HG02852 (cell line): ENCODE data around the gene ZAP70.

Experiments used
- ATAC-seq: cut with Tn5 transposase; IDR thresholded peaks from one replicate; pipeline ENCODE4 v1.9.1; 2021; ENCODE audit warnings: mild to moderate bottlenecking, moderate library complexity; ENCODE audit not compliant: unreplicated experiment

ZAP70 gene

DNA sequence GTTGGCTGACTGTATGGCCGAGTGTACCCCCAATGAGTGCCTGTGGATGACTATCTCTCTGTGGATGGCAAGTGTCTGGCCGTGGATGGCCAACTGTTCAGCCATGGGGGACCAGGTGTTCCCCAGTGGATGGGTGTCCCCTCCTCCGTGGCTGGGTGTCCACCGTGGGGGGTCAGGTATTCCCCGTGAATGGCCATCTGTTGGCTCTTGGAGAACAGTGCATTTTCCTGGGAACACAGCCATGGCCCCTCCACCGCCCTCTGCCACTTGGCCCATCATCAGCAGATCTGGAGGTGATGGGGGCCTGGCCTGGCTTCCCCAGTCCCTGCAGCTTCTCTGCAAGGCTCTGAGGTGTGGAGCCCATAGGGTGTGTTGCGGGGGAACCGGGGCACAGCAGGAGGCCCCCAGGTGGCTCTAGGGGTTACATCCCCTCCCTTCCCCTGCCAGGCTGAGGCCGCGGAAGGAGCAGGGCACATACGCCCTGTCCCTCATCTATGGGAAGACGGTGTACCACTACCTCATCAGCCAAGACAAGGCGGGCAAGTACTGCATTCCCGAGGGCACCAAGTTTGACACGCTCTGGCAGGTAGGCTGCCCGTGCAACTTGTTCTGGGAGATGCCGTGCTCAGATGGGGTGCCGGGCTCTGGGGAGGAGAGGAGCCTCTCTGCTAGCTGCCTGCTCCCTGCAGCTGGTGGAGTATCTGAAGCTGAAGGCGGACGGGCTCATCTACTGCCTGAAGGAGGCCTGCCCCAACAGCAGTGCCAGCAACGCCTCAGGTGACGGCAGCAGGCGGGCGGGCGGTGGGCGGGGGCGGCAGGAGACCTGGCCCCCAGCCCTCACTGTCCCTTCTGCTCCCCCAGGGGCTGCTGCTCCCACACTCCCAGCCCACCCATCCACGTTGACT lies 19.3 kb downstream of the ZAP70 start:
- no peak for ATAC-seq

DNA sequence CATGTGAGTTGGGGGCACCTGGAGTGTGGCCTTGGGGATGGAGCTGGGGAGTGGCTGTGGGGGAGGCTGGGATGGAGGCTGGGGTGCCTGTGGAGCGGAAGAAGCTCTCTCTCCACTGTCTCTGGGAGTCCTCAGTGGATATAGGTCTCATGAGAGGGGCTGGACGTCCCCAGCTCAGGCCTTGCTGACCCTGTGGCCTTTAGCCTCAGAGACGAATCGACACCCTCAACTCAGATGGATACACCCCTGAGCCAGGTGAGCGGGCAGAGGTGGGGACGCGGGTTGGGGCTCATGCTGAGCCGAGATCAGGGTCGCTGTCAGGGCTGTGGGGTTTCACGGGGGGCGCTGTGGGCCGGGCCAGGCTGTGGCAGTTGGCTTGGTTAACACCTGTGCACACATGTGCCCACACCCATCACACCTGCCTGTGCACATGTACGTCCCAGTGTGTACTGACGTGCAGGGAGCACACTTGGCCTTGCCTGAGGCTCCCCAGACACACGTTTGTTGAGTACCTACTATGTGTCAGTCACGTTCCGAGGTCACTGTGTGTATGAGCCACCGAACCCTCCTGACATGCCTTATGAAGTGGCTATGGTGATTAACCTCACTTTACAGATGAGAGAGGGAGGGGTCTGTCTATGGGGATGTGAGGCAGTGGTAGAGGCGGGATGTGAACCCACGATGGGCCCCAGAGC lies 20.1 kb downstream of the ZAP70 start:
- no peak for ATAC-seq

DNA sequence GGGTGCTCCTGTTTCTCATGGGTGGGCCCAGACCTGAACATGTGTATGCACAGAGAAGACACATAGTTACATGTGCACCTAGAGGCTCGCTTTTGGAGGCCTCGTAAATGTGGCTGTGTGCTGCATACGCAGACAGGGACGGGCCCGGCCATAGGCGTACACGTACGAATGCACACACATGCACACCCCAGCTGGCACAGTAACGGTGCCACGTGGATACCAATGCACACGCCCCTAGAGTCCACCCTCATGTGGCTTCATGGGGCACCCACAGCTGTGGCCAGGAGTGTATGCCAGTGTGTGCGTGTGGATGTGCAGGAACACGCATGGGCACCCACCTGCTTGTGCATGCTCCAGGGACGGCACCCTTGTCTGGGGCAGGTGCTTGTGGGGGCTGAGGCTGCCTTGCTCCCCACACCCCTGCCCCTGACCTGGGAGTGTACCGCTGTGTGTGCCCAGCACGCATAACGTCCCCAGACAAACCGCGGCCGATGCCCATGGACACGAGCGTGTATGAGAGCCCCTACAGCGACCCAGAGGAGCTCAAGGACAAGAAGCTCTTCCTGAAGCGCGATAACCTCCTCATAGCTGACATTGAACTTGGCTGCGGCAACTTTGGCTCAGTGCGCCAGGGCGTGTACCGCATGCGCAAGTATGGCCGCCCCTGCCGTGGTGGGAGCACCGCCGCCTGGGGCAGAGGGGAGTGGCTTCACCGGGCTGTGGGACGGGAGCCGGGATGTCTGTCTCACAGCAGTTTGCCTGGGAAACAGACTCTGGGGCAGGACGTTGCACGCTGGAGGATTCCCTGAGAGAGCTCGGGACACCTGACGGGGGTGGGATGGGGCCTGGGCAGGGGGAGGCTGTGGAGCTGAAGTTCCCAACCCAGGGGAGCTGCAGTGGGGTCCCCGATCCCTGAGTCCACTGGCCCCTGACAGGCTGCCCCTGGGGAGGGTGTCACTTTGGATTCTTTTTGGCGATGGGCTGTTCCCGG lies 21.0 kb downstream of the ZAP70 start:
- ATAC-seq: no peak

DNA sequence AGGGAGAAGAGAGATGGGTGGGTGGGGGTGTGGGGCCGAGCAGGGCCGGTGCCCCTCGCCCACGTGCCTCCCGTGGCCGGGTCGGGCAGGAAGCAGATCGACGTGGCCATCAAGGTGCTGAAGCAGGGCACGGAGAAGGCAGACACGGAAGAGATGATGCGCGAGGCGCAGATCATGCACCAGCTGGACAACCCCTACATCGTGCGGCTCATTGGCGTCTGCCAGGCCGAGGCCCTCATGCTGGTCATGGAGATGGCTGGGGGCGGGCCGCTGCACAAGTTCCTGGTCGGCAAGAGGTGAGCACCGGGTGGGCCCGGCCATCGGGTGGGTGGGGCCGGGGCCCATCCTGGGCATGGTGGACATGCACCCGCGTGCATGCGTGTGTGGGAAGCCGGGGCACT lies 21.8 kb downstream of the ZAP70 start:
- no peak for ATAC-seq

DNA sequence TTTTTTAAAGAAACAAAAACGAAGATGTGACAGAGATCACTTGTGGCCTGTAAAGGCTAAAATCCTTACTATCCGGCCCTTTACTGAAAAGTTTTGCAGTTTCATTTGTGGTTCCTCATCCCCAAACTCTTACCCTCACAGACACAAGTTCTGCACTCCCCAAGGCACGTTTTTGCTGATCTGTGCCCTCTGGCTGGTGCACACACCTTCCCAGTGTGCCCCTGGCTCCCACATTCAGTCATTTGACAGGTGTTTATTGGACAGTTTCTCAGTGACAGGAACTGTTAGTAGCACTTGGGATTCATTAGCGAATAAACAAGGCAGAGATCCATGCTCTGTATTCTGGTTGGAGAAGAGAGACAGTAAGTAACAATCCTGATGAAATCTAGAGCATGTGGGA lies 22.8 kb downstream of the ZAP70 start:
- no peak for ATAC-seq

DNA sequence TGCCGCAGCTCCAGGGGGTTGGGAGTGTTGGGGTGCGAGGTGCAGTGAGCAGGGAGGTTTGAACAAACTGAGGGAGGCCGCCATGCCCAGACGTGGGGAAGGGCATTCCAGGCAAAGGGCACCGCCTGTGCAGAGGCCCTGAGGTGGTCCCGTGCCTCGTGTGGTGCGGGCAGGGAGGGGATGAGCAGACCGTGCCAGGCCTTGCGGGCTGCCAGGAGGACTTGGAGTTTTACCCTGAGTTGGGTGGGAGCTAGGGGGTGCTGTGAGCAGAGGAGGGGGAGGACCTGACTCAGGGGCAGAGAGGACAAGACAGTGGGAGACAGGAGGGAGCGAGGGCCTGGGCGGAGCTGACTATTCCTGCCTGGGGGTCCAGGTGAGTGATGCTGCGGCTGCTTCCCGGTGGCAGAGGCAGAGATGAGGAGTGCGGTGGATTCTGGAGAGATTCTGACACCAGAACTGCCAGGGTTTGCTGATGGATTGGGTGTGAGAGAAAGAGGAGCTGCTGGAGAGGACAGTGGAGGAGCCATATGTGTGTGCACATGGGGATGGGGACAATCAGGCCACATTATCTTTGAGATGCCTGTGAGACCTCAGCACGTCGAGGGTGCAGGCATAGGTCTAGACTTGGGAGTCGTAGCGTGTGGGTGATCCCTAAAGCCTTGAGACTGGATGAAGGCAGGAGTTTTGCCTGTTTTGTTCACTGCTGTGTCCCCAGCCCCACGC lies 23.4 kb downstream of the ZAP70 start:
- no peak for ATAC-seq

DNA sequence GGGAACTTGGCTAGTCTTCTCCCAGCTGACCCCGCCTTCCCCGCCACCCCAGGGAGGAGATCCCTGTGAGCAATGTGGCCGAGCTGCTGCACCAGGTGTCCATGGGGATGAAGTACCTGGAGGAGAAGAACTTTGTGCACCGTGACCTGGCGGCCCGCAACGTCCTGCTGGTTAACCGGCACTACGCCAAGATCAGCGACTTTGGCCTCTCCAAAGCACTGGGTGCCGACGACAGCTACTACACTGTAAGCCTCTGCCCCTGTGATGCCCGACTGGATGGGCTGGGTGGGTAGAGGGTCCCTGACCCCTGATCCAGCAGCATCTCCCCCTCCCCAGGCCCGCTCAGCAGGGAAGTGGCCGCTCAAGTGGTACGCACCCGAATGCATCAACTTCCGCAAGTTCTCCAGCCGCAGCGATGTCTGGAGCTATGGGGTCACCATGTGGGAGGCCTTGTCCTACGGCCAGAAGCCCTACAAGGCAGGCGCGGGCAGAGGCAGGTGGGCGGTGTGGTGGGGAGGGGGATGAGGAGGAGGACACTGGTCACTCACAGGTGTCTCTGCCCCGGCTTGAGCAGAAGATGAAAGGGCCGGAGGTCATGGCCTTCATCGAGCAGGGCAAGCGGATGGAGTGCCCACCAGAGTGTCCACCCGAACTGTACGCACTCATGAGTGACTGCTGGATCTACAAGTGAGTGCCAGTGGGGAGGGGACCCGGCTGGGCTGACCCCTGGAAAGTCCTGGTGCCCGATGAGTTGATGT lies 24.2 kb downstream of the ZAP70 start:
- no peak for ATAC-seq

DNA sequence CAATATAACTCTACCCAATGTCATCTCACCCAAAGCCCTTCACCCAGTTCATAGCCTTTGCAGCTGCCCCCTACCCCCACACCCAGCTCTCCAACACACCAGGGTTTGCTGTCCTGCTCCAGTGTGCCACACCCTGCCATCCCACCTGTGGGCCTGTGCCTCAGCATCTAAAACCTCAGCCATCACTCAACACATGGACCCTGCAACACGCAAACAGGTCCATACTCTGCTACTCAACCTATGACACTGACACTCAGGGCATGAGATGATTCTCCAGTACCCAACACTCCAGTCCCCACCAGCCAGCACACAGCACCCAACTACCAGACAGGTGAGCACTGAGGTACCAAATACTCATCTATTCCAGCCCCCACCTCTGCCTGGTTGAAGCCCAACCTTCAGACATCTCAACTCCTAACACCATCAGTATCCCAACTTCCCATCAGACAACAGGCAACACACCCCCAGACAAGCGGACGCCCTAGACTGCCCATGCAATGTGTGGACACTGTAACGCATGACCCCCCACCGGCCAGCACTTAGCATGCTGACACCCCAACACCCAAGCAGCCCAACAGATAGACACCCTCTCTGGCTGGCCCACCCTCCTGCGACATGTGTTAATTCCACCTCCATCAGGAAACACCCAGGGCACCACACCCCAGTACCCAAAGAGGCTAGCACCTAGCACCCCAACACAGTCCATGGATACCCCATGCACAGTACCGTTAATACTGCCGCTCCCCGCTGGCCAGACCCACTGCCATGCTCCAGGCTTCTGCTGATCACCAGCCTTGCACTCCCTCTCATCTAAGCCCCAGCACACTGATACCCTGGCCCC lies 25.0 kb downstream of the ZAP70 start:
- no peak for ATAC-seq

DNA sequence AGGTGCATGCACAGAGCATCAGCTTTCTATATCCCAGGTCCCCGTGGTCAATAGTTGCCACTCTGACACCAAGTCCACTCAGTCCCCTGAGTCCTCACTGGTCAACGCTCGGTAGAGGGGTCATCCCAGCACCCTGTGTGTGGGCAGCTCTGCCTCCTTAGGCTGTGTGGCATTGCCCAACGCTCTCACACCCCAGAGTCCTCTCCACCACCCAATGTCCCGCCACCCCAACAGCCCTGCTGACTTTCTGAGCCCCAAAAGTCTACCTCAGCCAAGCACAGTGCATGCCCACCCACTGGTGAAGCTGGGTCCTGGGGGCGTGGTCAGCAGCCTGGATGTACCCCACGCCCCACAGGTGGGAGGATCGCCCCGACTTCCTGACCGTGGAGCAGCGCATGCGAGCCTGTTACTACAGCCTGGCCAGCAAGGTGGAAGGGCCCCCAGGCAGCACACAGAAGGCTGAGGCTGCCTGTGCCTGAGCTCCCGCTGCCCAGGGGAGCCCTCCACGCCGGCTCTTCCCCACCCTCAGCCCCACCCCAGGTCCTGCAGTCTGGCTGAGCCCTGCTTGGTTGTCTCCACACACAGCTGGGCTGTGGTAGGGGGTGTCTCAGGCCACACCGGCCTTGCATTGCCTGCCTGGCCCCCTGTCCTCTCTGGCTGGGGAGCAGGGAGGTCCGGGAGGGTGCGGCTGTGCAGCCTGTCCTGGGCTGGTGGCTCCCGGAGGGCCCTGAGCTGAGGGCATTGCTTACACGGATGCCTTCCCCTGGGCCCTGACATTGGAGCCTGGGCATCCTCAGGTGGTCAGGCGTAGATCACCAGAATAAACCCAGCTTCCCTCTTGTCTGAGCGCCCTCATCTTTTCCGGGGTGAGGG lies 25.9 kb downstream of the ZAP70 start:
- no peak for ATAC-seq

DNA sequence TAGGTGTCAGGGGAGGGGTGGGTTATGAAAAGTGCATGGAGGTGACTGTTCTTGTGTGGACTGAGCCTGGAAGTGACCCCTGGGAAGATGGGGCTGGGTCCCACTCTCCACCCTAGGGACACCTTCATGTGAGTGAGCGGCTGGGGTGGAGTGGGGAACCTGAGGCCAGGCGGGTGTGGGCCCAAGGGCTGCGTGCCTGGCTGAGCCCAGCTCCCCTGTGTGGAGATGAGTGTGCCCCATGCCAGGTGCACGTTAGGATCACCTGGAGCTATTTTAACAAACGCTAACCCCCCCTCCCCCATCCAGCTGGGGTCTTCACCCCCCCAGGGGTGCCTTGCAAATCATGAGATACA lies 26.5 kb downstream of the ZAP70 start:
- ATAC-seq: no peak

DNA sequence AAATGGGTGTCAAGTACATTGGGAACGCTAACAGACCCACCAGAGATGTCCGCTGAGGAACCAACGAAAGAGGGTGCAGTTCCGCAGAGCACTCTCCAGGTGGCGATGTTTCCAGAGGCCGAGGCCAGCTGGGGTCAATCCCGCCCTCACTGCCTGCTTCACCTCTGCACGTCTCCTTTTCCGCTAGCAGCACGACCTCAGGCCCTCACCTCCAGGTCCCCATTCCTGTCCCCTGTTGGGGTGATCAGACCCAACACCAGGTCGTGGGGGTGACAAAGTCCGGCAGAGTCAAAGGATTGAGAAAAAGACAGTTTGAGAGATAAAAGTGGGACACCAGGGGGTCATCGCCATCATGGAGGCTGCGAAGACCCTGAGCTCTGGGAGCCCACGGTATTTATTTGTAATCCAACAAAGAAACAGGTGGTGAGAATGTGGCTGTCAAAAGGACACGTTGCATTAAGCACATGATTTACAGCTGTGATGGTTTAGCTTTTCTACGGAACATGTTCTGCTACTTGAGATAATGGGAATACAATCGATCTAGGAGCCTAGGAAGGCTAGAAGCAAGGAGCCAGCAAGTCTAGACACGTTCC lies 27.3 kb downstream of the ZAP70 start:
- ATAC-seq: no peak

DNA sequence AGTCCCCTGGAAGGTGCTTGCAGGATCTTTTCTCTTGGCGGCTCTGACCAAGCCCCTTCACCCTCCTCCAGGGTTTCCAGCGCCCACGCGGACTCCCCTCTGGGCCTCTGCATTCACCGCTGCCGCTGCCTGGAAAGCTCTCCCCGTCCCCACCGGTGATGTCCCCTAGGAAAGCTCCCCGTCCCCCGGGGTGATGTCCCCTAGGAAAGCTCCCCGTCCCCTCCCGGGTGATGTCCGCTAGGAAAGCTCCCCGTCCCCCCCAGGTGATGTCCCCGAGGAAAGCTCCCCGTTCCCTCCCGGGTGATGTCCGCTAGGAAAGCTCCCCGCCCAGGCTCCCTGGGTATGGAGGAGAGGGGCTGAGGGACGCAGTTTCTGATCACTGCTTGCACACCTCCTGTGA lies 27.9 kb downstream of the ZAP70 start:
- no peak for ATAC-seq

DNA sequence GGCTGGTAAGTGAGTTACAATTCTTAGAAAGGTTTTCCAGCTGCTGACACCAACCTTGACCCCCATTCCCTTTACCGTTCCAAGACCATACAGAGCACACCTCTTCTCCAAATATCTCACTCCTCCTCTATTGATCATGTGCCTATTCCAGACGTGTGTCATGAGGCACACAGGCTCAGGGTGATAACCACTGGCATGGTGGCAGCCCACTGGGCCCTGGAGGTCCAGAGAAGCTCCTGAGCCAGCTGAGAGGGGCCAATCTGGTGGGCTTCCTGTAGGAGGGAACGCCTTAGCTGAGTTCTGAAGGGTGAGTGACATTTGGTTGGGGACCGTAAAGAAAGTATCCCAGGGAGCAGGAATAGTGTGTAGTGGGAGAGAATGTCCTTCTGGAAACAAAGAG lies 28.3 kb downstream of the ZAP70 start:
- no peak for ATAC-seq

DNA sequence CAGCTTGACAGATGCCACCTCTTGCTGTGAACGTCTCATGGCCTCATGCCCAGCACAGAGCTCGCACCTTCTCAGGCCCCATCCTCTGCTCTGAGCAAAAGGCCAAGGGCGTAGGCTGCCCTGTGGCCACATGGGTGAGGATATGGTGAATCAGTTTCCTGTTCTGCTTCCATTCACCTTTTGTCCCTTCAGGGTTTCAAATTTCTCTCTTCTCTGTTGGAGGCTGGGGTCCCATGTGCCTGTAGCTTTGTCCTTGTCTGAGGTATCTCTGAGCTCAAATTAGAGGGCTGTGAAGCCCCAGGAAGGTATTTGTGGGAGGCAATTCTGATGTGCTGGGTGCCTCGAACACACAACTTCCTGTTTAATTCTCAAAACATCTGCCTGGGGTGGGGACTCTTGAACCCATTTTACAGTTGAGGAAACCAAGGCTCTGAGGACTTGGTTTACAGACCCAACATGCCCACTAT lies 29.0 kb downstream of the ZAP70 start:
- no peak for ATAC-seq

DNA sequence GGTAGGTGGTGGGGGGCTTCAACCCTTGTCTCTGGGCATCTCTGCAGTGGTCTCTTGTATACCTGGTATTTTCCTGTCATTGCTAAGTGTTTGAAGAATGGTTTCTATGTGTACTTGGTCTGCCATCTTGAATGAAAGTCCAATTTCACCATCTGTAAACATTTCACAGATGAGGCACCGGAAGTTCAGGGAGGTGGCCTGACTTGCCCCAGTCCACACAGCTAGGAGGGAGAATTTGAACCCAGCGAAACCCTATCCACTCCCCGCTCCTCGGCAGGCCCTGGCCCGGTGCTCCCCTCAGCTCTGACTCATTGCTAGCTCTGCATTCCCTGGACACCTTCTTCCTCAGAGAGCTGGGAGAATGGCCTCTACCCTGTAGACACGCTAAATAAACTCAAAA lies 30.5 kb downstream of the ZAP70 start:
- no peak for ATAC-seq

DNA sequence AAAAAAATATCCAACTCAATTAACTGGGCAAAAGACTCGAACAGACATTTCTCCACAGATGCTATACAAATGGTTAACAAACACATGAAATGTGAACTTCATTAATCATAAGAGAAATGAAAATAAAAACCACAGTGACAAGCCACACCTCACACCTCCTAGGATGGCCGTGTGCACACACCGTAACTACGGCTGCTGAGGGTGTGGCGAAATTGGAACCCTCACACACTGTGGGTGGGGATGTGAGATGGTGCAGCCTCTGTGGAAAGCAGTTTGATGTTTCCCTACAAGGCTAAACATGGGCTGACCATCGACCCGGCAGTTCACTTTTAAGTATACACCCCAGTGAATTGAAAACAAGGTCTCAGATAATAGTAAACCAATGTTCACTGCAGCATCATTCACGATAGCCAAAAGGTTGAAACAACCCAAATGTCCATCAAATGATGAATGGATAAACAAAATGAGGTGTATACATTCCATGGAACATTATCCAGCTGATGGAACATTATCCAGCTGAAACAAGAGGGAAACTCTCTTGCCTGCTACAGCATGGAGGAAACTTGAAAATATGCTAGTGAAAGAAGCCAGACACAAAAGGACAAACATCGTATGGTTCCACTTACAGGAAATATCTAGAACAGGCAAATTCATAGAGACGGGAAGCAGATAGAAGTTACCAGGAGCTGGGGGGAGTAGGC lies 32.2 kb downstream of the ZAP70 start:
- peak; percentile 57 for ATAC-seq

DNA sequence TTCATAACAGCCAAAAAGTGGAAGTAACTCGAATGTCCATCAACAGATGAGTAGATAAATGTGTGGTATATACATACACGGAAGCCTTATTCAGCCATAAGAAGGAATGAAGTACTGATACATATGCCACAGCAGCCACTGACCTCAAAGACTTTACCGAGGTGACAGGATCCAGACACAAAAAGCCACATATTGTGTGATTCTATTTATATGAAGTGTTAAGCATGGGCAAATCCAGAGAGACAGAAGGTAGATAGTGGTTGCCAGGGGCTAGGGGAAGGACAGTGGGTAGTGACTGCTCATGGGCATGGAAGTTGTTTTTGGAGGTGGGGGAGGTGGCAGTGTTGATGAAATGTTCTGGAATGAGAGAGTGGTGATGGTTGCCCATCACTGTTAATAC lies 33.9 kb downstream of the ZAP70 start:
- no peak for ATAC-seq
